C4-2B (cell line): Measurements from ENCODE around the gene SLC26A9.

ENCODE experiments used
- H3K27ac ChIP-seq: fragments of 450-650 bp; 2 replicates; pipeline ENCODE4 v1.5.1; 2017
- ZFX ChIP-seq: fragments of 450-650 bp; IDR thresholded peaks from 2 replicates; pipeline ENCODE4 v1.6.1; 2017
- TF ChIP-seq, protein P1 (sequence below): fragments of 450-650 bp; conservative IDR thresholded peaks from 2 replicates; pipeline ENCODE4 v1.5.1; 2017; ENCODE audit warnings: mild to moderate bottlenecking

Gene SLC26A9, protein sequence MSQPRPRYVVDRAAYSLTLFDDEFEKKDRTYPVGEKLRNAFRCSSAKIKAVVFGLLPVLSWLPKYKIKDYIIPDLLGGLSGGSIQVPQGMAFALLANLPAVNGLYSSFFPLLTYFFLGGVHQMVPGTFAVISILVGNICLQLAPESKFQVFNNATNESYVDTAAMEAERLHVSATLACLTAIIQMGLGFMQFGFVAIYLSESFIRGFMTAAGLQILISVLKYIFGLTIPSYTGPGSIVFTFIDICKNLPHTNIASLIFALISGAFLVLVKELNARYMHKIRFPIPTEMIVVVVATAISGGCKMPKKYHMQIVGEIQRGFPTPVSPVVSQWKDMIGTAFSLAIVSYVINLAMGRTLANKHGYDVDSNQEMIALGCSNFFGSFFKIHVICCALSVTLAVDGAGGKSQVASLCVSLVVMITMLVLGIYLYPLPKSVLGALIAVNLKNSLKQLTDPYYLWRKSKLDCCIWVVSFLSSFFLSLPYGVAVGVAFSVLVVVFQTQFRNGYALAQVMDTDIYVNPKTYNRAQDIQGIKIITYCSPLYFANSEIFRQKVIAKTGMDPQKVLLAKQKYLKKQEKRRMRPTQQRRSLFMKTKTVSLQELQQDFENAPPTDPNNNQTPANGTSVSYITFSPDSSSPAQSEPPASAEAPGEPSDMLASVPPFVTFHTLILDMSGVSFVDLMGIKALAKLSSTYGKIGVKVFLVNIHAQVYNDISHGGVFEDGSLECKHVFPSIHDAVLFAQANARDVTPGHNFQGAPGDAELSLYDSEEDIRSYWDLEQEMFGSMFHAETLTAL

DNA sequence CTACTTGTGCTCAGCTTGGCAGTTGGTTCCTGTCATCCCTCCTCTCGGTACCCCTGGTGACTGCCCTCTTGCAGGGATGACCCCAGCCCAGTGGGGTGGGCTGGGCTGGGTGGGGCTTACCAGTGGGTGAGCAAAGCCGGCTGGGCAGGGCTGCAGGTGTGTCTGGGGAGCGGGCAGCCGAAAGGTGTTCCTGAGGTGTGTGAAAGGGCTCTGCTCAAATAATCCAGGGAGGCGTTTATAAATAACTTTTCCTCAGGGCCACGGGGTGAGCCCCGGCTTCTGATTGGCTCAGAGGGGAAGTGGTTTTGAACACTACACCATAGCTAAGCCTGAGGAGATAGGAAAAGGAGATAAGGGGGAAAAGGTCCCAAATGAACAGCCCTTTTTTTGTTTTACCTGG is at the start of gene SLC26A9:
TSS of gene SLC26A9 (minus strand) at position 212 of the 400 bp plus-strand sequence. CDS start 7,636 bp downstream, outside the sequence.
- H3K27ac ChIP-seq, result no peak within 1 kb of the TSS
- TF ChIP-seq, protein P1, sequence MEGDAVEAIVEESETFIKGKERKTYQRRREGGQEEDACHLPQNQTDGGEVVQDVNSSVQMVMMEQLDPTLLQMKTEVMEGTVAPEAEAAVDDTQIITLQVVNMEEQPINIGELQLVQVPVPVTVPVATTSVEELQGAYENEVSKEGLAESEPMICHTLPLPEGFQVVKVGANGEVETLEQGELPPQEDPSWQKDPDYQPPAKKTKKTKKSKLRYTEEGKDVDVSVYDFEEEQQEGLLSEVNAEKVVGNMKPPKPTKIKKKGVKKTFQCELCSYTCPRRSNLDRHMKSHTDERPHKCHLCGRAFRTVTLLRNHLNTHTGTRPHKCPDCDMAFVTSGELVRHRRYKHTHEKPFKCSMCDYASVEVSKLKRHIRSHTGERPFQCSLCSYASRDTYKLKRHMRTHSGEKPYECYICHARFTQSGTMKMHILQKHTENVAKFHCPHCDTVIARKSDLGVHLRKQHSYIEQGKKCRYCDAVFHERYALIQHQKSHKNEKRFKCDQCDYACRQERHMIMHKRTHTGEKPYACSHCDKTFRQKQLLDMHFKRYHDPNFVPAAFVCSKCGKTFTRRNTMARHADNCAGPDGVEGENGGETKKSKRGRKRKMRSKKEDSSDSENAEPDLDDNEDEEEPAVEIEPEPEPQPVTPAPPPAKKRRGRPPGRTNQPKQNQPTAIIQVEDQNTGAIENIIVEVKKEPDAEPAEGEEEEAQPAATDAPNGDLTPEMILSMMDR, result no peak
- TF ChIP-seq ZFX, result no peak

DNA sequence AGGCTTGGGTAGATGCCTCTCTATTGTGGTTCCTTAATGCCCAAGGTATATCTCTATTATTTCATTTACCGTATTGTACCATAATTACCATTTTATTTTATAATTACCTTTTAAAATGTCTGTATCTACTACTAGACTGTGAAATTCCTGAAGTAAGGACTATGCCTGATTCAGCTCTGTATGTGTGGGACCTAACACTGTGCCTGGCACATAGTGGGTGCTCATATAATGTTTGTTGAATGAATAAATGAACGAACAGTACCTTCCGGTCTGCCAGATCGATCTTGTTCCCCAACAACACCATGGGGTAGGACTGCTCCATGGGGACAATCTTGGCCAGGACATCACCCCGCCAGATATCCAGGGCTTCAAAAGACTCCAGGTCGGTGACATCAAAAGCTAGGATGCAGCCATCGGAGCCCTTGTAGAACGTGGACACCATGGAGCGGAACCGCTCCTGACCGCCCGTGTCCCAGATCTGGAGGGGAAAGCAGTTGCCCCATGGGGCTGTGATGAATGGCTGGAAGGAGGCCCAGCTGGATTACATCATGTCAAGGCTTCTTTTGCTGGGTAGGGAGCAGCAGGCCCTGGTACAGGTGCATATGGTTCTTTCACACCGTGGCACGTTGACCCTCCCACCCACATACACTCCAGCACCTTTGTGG is 49.1 kb upstream of the SLC26A9 start:
- no peak for TF ChIP-seq ZFX
- TF ChIP-seq, protein P1, result no peak
- H3K27ac ChIP-seq, result no peak overlapping the region

DNA sequence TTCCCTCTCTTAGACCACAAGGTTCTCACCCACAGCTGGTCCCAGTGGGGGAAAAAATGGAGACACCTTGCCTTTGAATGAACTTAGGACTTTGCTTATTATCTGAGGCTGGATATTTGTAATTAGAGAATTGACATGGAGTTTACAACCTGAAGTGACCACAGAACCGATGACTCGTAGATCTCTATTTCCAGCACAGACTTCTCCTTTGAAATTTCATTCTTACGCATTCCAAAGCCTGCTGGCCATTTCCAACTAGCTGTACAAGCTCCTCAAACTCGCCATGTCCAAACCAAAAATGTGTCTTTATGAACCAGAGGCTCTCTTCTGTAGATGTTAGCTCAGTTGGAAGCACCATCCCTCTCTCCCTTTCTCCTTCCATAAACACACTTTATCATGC is 48.0 kb upstream of the SLC26A9 start:
- TF ChIP-seq, protein P1, result no peak
- no peak for TF ChIP-seq ZFX

DNA sequence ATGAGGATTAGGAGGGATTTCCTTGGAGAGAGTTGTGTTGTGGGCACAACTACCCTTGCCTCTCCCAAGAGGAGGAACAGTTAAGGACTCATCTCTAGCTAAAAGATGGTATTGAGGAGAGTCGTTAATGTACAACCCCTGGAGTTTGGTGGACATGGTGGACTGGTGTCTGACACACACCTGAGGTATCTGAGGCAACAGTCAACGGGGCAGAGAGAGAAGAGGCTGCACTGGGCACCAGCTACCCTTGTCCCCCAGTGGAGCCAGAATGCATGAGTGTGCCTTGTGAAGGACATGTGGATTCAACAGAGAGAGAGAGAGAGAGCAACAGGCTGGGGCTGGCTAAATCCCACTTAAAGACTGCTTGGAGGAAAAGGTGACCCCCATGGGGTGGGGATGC is 47.0 kb upstream of the SLC26A9 start:
- TF ChIP-seq ZFX, result no peak
- TF ChIP-seq, protein P1, result no peak
- no peak overlapping the region for H3K27ac ChIP-seq

More for the DNA sequence above, 48.0 kb upstream of the SLC26A9 start:
- no peak overlapping the region for H3K27ac ChIP-seq

DNA sequence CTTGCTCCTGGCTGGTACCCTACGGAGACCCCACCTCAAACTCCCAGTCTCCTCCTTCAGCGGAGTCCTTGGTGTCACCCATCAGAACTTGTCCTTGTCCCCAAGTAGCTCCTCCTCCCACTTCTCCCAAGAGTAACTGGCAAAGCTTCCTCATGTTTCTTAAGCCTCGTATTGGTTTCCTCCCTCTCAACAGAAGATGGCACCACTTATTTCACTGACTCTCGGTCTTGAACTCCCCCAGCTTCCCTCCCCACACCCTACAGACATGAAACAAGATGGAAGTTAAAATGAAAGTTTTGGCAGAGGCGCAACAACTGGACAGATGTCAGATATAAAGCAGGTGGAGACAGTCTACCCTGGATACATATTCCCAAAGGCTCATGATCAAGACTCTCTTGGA is 46.5 kb upstream of the SLC26A9 start:
- TF ChIP-seq ZFX, result no peak
- TF ChIP-seq, protein P1, result no peak

DNA sequence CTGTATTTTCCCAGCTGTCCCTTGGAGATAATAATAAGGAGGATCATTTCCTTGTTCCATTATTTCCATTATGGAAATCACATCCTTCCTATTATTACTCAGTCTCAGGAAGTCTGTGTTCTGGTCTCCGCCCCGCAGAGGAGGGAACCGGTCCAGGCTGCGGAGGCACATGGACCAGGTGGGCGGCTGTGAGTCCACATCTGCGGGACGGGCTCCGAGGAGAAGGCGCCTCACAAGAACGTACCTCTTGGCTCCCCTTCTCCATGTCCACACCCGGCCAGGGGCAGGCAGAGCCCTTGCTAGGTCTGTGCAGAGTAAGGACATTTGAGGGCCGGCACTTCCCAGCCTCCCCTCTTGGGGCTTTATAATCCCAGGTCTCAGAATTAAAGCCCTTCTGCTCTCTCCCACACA is 45.3 kb upstream of the SLC26A9 start:
- TF ChIP-seq ZFX, result no peak
- TF ChIP-seq, protein P1, result no peak

More for the DNA sequence above, 46.5 kb upstream of the SLC26A9 start:
- no peak overlapping the region for H3K27ac ChIP-seq

More for the DNA sequence above, 45.3 kb upstream of the SLC26A9 start:
- no peak overlapping the region for H3K27ac ChIP-seq
